HG03457 (cell line): ENCODE measurements around the gene COL6A5.
"Not testable (repeated sequence)": the region's sequence is repeated elsewhere in the genome, so short reads cannot be mapped to it uniquely, and the experiment has no call there.

Experiments used
- ATAC-seq: cut with Tn5 transposase; IDR thresholded peaks from one replicate; pipeline ENCODE4 v1.9.1; 2021; ENCODE audit warnings: moderate number of reproducible peaks; ENCODE audit not compliant: unreplicated experiment

The COL6A5 gene

GRCh38 chr3:130442284-130442683 is 96.8 kb downstream of the COL6A5 start:
- ATAC-seq = no peak

GRCh38 chr3:130446840-130447239 is 101.4 kb downstream of the COL6A5 start:
- not testable (repeated sequence) for ATAC-seq

GRCh38 chr3:130448155-130448554 is 102.7 kb downstream of the COL6A5 start:
- ATAC-seq = not testable (repeated sequence)

GRCh38 chr3:130456540-130456939 is 111.1 kb downstream of the COL6A5 start:
- ATAC-seq = no peak

GRCh38 chr3:130457671-130458070 is 112.2 kb downstream of the COL6A5 start:
- no peak for ATAC-seq

GRCh38 chr3:130459944-130460343 is 114.5 kb downstream of the COL6A5 start:
- ATAC-seq = no peak

GRCh38 chr3:130462089-130462488 is 116.6 kb downstream of the COL6A5 start:
- no peak for ATAC-seq

- ATAC-seq = no peak
Observed at GRCh38 chr3:130463221-130463620, 117.7 kb downstream of the COL6A5 start.

GRCh38 chr3:130465521-130465920 is 120.0 kb downstream of the COL6A5 start:
- no peak for ATAC-seq

- no peak for ATAC-seq
Observed at GRCh38 chr3:130468311-130468710, 122.8 kb downstream of the COL6A5 start.

GRCh38 chr3:130470126-130470525 is 124.7 kb downstream of the COL6A5 start:
- no peak for ATAC-seq

GRCh38 chr3:130473416-130473815 is 127.9 kb downstream of the COL6A5 start:
- ATAC-seq = no peak

GRCh38 chr3:130480736-130481135 is 135.3 kb downstream of the COL6A5 start:
- ATAC-seq = no peak

GRCh38 chr3:130488288-130488687 is 142.8 kb downstream of the COL6A5 start:
- no peak for ATAC-seq

GRCh38 chr3:130488769-130489450 is 143.4 kb downstream of the COL6A5 start:
- no peak for ATAC-seq

GRCh38 chr3:130490241-130490640 is 144.8 kb downstream of the COL6A5 start:
- no peak for ATAC-seq

- ATAC-seq = no peak
Observed at GRCh38 chr3:130491431-130491830, 146.0 kb downstream of the COL6A5 start.

GRCh38 chr3:130504701-130505100 is 159.2 kb downstream of the COL6A5 start:
- ATAC-seq = no peak

- no peak for ATAC-seq
Observed at GRCh38 chr3:130506031-130506430, 160.6 kb downstream of the COL6A5 start.

- ATAC-seq = no peak
Observed at GRCh38 chr3:130507746-130508145, 162.3 kb downstream of the COL6A5 start.

GRCh38 chr3:130509008-130509407 is 163.5 kb downstream of the COL6A5 start:
- ATAC-seq = no peak

GRCh38 chr3:130514681-130515080 is 169.2 kb downstream of the COL6A5 start:
- no peak for ATAC-seq

- ATAC-seq = no peak
Observed at GRCh38 chr3:130515755-130516154, 170.3 kb downstream of the COL6A5 start.
